ENCODE measurements around the gene IGLL5. TPM values are rescaled to one million over a fixed set of nuclear protein-coding genes. Genes with fewer than 3 reads are reported as not detected.

IGLL5 gene
- total RNA-seq (2014; rRNA removed), result not detected in 2 replicates
- not detected for Bru-seq, nascent RNA
- BruChase-seq, experiment 1, labeled RNA remaining after a 6-hour chase, result not detected
- BruChase-seq, experiment 2, labeled RNA remaining after a 2-hour chase, result not detected
- long read RNA-seq, result 0 reads

DNA sequence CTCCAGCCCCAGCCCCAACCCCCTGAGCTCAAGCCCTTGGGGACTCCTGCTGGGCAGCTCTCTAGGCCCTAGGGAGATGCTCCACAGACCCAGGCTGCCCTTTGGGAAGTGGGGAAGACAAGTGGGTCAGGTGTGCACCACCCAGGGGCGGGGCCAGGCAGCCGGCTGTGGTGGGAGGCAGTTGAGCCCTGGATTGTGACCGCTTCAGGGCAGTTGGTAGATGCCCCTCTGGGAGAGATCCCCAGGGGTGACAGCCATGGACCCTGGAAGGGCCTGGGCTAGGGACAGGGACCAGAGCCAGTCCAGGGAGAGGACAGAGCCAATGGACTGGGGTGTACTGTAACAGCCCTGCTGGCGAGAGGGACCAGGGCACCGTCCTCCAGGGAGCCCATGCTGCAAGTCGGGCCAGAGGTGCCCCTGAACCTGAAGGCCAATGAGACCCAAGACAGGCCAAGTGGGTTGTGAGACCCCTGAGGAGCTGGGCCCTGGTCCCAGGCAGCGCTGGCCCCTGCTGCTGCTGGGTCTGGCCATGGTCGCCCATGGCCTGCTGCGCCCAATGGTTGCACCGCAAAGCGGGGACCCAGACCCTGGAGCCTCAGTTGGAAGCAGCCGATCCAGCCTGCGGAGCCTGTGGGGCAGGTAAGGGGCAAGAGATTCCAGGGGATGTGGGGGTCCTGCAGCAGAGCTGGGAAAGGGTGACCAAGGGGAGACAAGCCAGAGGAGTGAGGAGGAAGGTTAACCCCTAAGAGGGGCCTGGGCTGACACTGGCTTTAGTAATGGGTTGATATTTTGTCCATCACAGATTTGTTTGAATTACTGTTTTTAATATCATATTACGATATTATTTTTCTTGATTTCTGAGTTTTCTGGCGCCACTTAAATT lies at the start of gene IGLL5:
IGLL5 (plus strand) TSS at position 196 of the 883 bp plus-strand sequence; CDS start at position 434, 238 bp downstream.
- intact Hi-C loops (cut with micrococcal nuclease), result no loop called here
- no peak within 1 kb of the TSS for H3K9ac ChIP-seq (ENCODE audit: low read length)
- H3F3A ChIP-seq (ENCODE audit: low read length, unreplicated experiment), result no peaks in the 10 kb centered on the region
- H3K9me3 ChIP-seq (ENCODE audit: low read length), result no peaks in the 10 kb centered on the region
- POLR2A ChIA-PET (ENCODE audit: unreplicated experiment), result no interaction called here
- no peak for ATAC-seq
- H3K27me3 ChIP-seq (ENCODE audit: low read length), result peaks cover 27% of the 10 kb centered on the region
- H3K4me1 ChIP-seq (ENCODE audit: insufficient read depth, low read length), result no peaks in the 10 kb centered on the region
- H3K4me3 ChIP-seq (ENCODE audit: low read length), result no peak within 1 kb of the TSS
- no TSS peak for BruUV-seq (replicated peaks)
- DNase-seq, result no peak
- H3K79me2 ChIP-seq (ENCODE audit: low read length), result no peaks in the 10 kb centered on the region
- H3K4me2 ChIP-seq (ENCODE audit: low read length), result no peak within 1 kb of the TSS
- no peak within 1 kb of the TSS for H2AFZ ChIP-seq (ENCODE audit: low read length)
- H3K9me2 ChIP-seq (replicated peaks; ENCODE audit: low read length), result no peaks in the 10 kb centered on the region
- TF ChIP-seq, protein P1, sequence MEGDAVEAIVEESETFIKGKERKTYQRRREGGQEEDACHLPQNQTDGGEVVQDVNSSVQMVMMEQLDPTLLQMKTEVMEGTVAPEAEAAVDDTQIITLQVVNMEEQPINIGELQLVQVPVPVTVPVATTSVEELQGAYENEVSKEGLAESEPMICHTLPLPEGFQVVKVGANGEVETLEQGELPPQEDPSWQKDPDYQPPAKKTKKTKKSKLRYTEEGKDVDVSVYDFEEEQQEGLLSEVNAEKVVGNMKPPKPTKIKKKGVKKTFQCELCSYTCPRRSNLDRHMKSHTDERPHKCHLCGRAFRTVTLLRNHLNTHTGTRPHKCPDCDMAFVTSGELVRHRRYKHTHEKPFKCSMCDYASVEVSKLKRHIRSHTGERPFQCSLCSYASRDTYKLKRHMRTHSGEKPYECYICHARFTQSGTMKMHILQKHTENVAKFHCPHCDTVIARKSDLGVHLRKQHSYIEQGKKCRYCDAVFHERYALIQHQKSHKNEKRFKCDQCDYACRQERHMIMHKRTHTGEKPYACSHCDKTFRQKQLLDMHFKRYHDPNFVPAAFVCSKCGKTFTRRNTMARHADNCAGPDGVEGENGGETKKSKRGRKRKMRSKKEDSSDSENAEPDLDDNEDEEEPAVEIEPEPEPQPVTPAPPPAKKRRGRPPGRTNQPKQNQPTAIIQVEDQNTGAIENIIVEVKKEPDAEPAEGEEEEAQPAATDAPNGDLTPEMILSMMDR (conservative IDR thresholded peaks at IDR 0.05; ENCODE audit: low read depth, low read length), result no peak
- TF ChIP-seq EZH2phosphoT487 (IDR thresholded peaks at IDR 0.05; ENCODE audit: borderline replicate concordance, low read length) (no peak), EZH2 (IDR thresholded peaks at IDR 0.05; ENCODE audit: low read length, unreplicated experiment) (no peak)
- H4K20me1 ChIP-seq (ENCODE audit: low read length), result no peaks in the 10 kb centered on the region
- no peak within 1 kb of the TSS for H3K27ac ChIP-seq (ENCODE audit: low read length)
- H3K36me3 ChIP-seq (ENCODE audit: low read depth, low read length), result no peaks in the 10 kb centered on the region
- CTCF ChIA-PET, result no interaction called here

DNA sequence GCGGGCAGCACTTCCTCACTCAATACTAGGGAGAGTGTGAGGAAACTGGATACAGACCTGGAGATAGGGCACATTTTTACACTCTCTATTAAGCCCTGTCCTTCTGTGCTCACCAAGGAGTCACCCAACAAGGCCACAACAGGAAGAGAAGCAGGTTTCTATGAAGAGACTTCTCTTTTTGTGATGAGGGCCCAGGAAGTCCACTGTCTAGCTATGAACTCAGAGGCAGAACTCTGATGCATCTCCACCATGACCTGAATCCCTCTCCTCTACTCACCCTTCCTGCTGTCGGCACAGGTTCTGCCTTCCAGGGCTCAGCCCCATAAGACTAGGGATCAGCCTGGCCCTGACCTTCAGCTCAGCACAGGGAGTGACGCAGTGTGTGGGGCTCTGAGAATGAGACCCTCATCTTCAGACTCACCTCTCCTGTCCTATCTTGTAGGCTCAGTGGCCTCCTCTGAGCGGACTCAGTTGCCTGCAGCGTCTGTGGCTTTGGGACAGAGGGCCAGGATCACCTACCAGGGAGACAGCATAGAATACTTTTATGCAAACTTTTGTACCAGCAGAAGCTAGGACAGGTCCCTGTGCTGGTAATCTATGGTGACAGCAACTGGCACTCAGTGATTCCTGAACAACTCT lies 49.3 kb upstream of the IGLL5 start:
- ChIA-PET CTCF (no interaction called here), POLR2A (ENCODE audit: unreplicated experiment) (no interaction called here)
- Histone ChIP-seq H3K36me3 (ENCODE audit: low read depth, low read length) (no peaks in the 10 kb centered on the region), H3K79me2 (ENCODE audit: low read length) (no peaks in the 10 kb centered on the region), H2AFZ (ENCODE audit: low read length) (no peak overlapping the region), H3K27me3 (ENCODE audit: low read length) (peaks cover 62% of the 10 kb centered on the region), H3K4me1 (ENCODE audit: insufficient read depth, low read length) (no peaks in the 10 kb centered on the region), H3K9ac (ENCODE audit: low read length) (no peak overlapping the region), H3K4me2 (ENCODE audit: low read length) (no peak overlapping the region), H4K20me1 (ENCODE audit: low read length) (no peaks in the 10 kb centered on the region), H3K9me2 (replicated peaks; ENCODE audit: low read length) (no peaks in the 10 kb centered on the region), H3K4me3 (ENCODE audit: low read length) (no peak overlapping the region), H3F3A (ENCODE audit: low read length, unreplicated experiment) (no peaks in the 10 kb centered on the region), H3K27ac (ENCODE audit: low read length) (no peak overlapping the region), H3K9me3 (ENCODE audit: low read length) (no peaks in the 10 kb centered on the region)
- intact Hi-C loops (cut with micrococcal nuclease), result no loop called here
- no TSS peak for BruUV-seq (replicated peaks)
- ATAC-seq, result no peak
- no peak for DNase-seq
- TF ChIP-seq EZH2phosphoT487 (IDR thresholded peaks at IDR 0.05; ENCODE audit: borderline replicate concordance, low read length) (no peak), EZH2 (IDR thresholded peaks at IDR 0.05; ENCODE audit: low read length, unreplicated experiment) (no peak)
- TF ChIP-seq, protein P1 (conservative IDR thresholded peaks at IDR 0.05; ENCODE audit: low read depth, low read length), result no peak

All from PC-3 (cell line).